HL-60 (cell line): ENCODE data around the gene SLC7A4.

Source experiments
- CTCF ChIP-seq: IDR thresholded peaks from one replicate; pipeline ENCODE4 v1.5.1; 2011; ENCODE audit warnings: low read length, control low read depth, inconsistent platforms; ENCODE audit not compliant: insufficient read depth
- REST ChIP-seq: IDR thresholded peaks from 2 replicates; pipeline ENCODE4 v1.6.1; 2012; ENCODE audit warnings: low read depth; ENCODE audit not compliant: insufficient replicate concordance
- SPI1 ChIP-seq: IDR thresholded peaks from 2 replicates; pipeline ENCODE4 v1.6.1; 2012; ENCODE audit warnings: low read depth, mild to moderate bottlenecking, borderline replicate concordance

- TF ChIP-seq CTCF, result no peak
- no peak for TF ChIP-seq SPI1
- TF ChIP-seq REST, result no peak
These were observed 35.5 kb downstream of the SLC7A4 start for GRCh38 chr22:20996598-20997535.
